HG02571 (cell line): Measurements from ENCODE around the gene PROSER2.

Experiments used
- ATAC-seq: cut with Tn5 transposase; IDR thresholded peaks from one replicate; pipeline ENCODE4 v1.9.1; 2021; ENCODE audit warnings: mild to moderate bottlenecking, moderate library complexity; ENCODE audit not compliant: unreplicated experiment

Gene PROSER2

DNA sequence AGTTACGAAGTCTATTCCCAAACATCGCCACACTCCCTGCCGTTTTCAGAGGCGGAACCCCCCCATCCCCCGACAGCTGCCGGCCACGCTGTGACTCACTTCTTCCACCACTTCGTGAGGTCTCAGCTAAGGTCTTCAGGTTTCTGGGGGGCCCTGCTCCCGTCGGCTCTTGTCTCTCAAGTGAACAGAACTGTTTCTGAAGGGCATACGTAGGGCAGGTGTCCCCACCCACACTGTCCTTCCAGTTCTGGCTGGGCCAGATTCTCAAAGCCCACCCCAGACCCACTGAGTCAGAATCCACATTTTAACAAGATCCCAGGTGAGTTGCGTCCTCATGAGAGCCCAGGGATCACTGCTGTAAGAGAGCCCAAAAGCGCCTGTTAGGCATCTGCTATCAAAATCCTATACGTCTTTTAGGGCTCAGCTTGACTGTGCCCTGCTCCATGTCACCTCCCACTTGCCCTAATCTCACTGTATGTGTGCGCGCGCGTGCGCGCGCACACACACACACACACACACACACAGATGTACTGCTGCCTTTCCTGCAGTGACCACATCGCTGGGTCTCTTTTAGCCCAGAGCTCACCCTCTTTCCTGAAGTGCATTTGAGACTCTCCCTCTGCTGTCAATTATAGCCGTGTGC is 78.8 kb downstream of the PROSER2 start:
- ATAC-seq, result no peak

DNA sequence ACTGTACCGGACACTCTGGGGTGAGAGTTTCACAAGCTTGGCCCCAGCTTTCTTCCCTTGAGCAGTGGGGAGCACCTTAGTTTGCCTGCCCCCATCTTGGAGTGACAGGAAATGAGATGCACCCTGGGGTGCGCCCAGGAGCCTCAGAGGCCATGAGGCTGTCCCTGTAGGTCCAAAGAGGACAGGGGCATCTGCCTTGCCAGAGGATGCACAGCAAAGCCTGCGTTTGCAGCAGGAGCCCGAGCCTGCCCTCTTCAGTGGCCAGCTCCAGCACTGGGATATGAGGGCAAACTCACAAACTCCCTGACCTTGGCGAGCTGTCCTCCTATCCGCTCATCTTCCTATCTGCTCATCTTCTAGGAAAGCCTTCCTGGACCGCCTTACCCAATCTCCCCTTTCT is 79.5 kb downstream of the PROSER2 start:
- ATAC-seq, result no peak

DNA sequence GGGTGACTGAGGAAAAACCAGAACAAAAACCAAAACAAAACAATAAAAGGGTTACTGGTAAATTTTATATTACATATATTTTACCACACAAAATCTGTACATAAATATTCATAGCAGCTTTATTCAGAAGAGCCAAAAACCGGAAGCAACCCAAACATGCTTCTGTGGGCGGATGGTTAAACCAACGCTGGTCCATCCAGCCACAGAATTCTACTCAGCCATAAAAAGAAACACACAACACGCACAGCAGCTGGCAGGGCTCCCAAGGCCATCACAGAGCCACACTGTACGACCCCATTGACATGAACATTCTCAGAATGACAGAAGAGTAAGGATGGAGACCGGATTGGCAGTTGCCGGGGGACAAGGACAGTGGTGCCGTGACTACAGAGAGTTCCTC is 83.6 kb downstream of the PROSER2 start:
- no peak for ATAC-seq

DNA sequence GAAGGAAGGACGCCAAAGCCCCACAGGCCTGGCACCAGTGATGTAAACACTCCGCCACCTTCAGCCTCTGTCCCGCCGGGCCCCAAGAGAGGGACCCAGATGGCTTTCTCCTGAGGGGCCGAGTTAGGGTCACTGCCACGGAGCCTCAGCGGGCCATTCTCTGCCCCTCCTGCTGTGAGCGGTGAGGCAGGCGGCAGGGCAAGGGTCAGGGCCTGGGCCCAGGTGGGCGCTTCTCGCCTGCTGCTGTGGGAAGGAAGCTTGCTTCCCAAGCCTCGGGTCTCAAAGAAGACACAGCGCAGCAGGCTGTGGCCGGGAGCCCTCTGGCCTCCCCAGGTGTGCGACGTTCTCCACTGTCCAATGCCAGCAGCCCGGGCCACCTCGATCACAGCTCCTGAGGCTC is 84.8 kb downstream of the PROSER2 start:
- ATAC-seq, result no peak

DNA sequence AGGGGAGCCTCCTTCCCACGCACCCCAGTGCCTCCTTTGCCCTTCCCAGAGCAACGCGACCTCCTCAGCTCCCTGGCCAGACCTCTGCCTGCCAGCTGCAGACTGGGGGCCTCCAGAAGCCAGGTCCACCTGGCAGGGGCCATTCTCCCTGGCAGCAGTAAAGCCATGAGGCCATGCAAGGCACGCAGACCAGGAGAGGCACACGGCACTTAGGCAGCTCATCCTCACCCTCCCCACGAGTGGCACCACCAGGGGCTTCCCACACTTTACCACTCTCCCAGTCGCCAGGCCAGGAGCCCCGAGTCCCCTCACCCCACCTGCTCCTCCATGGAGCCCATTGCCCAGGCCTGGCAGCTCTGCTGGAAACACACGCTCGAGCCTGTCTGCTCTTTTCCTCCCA is 85.4 kb downstream of the PROSER2 start:
- ATAC-seq, result no peak

DNA sequence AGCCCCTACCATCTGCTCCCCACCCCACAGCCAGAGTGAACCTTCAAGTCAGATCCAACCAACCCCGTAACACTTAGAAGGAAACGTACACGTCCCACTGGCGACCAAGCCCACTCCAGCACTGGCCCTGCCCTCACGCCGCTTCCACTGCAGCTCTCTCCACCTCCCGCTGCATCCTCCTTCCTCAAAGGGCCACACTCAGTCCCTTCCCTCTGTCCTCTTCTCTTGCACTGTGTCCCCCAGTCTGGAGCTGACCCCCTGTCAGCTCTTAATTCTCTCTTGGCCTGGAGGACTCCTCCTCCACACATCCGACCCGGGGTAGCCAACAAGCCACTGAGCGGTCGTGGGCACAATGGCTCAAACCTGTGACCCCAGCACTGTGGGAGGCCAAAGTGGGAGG is 85.8 kb downstream of the PROSER2 start:
- no peak for ATAC-seq

DNA sequence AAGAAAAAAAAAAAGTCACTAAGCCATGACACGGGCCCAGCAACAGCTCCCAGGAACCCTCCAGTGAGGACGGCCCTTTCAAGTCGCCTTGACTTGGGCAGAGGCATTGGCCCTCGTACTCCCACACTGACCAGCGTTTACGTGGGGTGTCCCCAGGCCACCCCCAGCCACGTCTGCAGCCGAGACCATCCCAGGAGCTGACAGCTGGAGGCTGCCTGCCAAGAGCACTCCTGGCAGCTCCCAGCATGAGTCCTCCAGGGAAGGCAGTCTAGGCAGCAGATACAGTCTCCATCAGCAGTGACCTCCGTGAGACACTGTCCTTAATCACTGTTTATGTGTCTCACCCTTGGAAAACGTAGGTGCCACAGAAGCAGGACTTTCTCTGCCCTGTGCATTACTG is 86.5 kb downstream of the PROSER2 start:
- ATAC-seq, result no peak

DNA sequence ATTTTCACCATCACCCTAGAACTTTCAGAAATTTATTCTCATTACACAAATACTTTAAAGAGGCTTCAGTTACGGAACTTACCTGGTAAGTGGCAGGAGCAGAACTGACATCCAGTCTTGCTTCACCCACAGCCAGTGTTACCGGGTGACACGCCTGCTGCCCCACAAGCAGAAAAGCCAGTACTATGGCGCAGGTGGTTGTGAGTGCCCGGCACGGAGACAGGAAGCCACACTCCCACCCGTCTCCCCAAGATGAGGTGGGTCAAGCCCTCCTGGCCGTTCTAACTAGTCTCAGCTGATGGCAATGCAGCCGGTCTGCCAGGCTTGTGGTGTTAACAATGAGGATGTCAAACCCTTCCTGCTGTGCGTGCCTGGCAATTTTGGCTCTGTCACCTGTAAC is 86.9 kb downstream of the PROSER2 start:
- no peak for ATAC-seq

DNA sequence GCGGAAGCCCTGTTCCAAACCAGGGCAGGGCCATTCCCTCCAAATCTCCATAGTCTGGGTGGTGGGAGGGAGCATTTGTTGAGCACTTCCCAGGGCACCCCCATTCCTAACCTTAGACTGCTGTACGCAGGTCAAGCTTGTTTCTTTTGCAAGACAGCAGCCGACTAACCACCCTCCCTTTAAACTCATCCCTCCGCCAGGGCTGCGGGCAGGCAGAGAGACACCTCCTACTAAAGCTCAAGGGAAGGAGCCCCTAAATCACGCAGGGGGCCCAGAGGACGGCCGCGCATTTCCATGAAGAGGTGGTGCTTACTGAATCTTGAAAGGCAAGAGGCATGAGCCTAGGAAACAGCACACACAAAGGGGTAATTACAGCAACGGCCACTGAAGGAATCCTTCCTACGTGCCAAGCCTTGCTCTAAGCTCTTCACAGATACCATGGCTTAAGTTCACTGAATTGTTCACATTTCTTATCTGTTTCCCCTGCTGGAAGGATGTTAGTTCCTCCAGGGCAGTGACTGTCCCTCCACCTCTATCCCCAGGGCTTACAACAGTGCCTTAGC is 90.0 kb downstream of the PROSER2 start:
- no peak for ATAC-seq

DNA sequence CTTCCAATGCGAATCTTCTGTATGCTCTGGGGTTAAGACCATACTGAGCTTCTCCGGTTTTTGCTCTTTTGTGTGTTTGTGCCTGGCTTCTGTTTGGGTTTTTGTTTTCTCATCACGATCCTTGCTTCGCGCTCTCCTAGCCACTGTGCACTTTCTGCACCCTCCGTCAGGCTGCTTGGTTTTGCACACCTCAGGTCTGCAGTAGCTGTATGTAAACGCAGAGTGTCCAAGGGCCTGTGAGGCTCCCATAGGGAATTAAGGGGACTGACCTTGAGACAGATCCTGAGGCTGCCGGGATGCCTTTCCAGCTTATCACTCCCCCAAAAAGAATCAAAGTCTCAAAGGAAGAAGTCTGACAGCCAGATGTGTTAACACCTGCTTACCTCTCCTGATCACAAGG is 95.2 kb downstream of the PROSER2 start:
- ATAC-seq, result no peak

DNA sequence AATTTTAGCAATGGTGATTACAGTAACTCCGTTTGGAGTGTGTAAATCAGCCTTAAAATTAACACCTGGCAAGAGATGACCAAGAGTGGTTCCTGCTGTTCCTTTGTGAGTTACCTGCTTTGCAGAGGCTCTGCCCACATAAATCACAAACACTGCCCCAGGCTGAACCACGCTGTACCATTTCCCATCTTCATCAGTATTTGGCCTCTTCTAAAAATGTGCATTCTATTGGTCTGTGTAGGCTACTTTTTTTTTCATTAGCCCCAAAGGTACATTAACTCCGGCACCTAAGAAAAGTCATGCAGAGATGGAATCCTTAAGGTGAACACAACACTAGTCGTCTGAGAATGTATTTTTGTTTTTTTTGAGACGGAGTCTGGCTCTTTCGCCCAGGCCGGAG is 96.1 kb downstream of the PROSER2 start:
- no peak for ATAC-seq
